K562 (cell line): Measurements from ENCODE around the gene IL21. TPM values are rescaled to one million over a fixed set of nuclear protein-coding genes. Genes with fewer than 3 reads are reported as not detected.

ENCODE experiments used
- ATF4 ChIP-seq: fragments of 450-650 bp; formaldehyde crosslinking; IDR thresholded peaks from 2 replicates; pipeline ENCODE4 v1.4.0; 2022; ENCODE audit warnings: mild to moderate bottlenecking, moderate library complexity
- ATF7 ChIP-seq: fragments of 450-650 bp; IDR thresholded peaks from 2 replicates; pipeline ENCODE4 v1.7.1; 2014; ENCODE audit warnings: mild to moderate bottlenecking, moderate library complexity
- BCLAF1 ChIP-seq, 2 experiments: fragments of 450-650 bp in 1 of 2; IDR thresholded peaks; 2 replicates each; pipeline ENCODE4 v1.6.1; 2011 to 2017; ENCODE audit warnings: low read depth in 2 of 2, antibody characterized with exemption in 1 of 2, borderline replicate concordance in 1 of 2, low read length in 1 of 2, mild to moderate bottlenecking in 1 of 2, mixed read lengths in 1 of 2; ENCODE audit not compliant: control insufficient read depth in 1 of 2
- CBX8 ChIP-seq: fragments of 200-600 bp; sonication (generic); IDR thresholded peaks from 2 replicates; pipeline ENCODE4 v1.6.1; 2012; ENCODE audit warnings: borderline replicate concordance, mixed run types, low read depth, mild to moderate bottlenecking, moderate library complexity, mixed read lengths, low read length, control low read depth, inconsistent platforms; ENCODE audit not compliant: poor library complexity, severe bottlenecking; ENCODE audit errors: extremely low read depth
- CEBPB ChIP-seq: fragments of 450-650 bp; IDR thresholded peaks from 2 replicates; pipeline ENCODE4 v1.6.1; 2016; ENCODE audit warnings: missing genetic modification characterization, missing compliant biosample characterization
- GABPB2 ChIP-seq: fragments of 250-450 bp; sonication (Bioruptor Pico); conservative IDR thresholded peaks from 2 replicates; pipeline ENCODE4 v1.5.1; 2021; ENCODE audit warnings: mild to moderate bottlenecking
- MXI1 ChIP-seq: IDR thresholded peaks from 2 replicates; pipeline ENCODE4 v1.6.1; 2011; ENCODE audit warnings: low read depth, mild to moderate bottlenecking, improper control_type of control experiment, low read length
- NFE2 ChIP-seq: IDR thresholded peaks from 2 replicates; pipeline ENCODE4 v1.6.1; 2014; ENCODE audit warnings: antibody characterized with exemption, low read depth
- POLR2G ChIP-seq: fragments of 200-400 bp; formaldehyde crosslinking; IDR thresholded peaks from 2 replicates; pipeline ENCODE4 v1.6.1; 2017; ENCODE audit warnings: low read depth, mild to moderate bottlenecking, antibody characterized with exemption, low read length, moderate library complexity
- RFX1 ChIP-seq: fragments of 450-650 bp; IDR thresholded peaks from 2 replicates; pipeline ENCODE4 v1.6.1; 2016; ENCODE audit warnings: mild to moderate bottlenecking, moderate library complexity
- SIX5 ChIP-seq, 2 experiments: IDR thresholded peaks; 2 replicates each; pipeline ENCODE4 v1.6.1; 2011; ENCODE audit warnings: low read length in 2 of 2, borderline replicate concordance in 1 of 2, low read depth in 1 of 2, mild to moderate bottlenecking in 1 of 2, moderate library complexity in 1 of 2; ENCODE audit not compliant: insufficient read depth in 1 of 2
- ZNF239 ChIP-seq: fragments of 250-450 bp; sonication (Bioruptor Pico); IDR thresholded peaks from 2 replicates; pipeline ENCODE4 v1.4.0; 2020; ENCODE audit warnings: mild to moderate bottlenecking
- ZNF318 ChIP-seq, 2 experiments: fragments of 450-650 bp; IDR thresholded peaks; 2 replicates each; pipeline ENCODE4 v1.6.1; 2016; ENCODE audit warnings: mild to moderate bottlenecking in 2 of 2, borderline replicate concordance in 1 of 2, low read depth in 1 of 2, moderate library complexity in 1 of 2
- ZNF445 ChIP-seq: fragments of 250-450 bp; sonication (Bioruptor Pico); IDR thresholded peaks from 2 replicates; pipeline ENCODE4 v1.4.0; 2020; ENCODE audit warnings: low read depth, mild to moderate bottlenecking, moderate library complexity
- polyA plus RNA-seq, 8 experiments: library from polyadenylated mRNA; depleted of rRNA in 4 of 8; stranded (reverse) in 5 of 8; unstranded in 3 of 8; fragments of >200 nt; fragmentation: Nextera tagmentation in 2 of 8; fragmentation: Illumina TruSeq in 1 of 8; extraction: Ambion mirVana in 2 of 8; extraction: Trizol in 1 of 8; gene quantifications; 2 replicates each; pipeline versions ENCODE4 v1.2.1 to v1.2.3, GENCODE V29; 2011 to 2014; ENCODE audit warnings: inconsistent platforms in 1 of 8, missing spikeins in 1 of 8
- total RNA-seq, 7 experiments: library from RNA; depleted of rRNA in 6 of 7; stranded (reverse); fragments of >200 nt in 6 of 7; fragmentation: Illumina TruSeq in 2 of 7; extraction: Trizol in 2 of 7; gene quantifications; 2 replicates each; pipeline versions ENCODE4 v1.2.1 to v1.2.3, GENCODE V29; 2011 to 2021; ENCODE audit warnings: low replicate concordance in 1 of 7

IL21 gene
- total and polyA plus RNA-seq, 9 of the 15 experiments (the other 6 are each of a cell fraction or from before 2014, with no cell fraction given), result not detected

- TF ChIP-seq ZNF318 (IDR thresholded peaks at IDR 0.05; ENCODE audit: borderline replicate concordance in 1 of 2, low read depth in 1 of 2) (no peak), BCLAF1 (IDR thresholded peaks at IDR 0.05; ENCODE audit: borderline replicate concordance in 1 of 2, control insufficient read depth in 1 of 2, low read depth in 2 of 2, low read length in 1 of 2) (no peak), ATF4 (CRISPR knock-in tag) (no peak), POLR2G (no peak), NFE2 (no peak), ZNF445 (CRISPR knock-in tag) (no peak), CBX8 (no peak), CEBPB (tag) (peak; percentile 41; the same call in 1 of the 2 replicates), ATF7 (no peak), GABPB2 (CRISPR knock-in tag) (no peak), RFX1 (no peak), MXI1 (no peak), SIX5 (IDR thresholded peaks at IDR 0.05; ENCODE audit: borderline replicate concordance in 1 of 2, insufficient read depth in 1 of 2, low read depth in 1 of 2, low read length in 2 of 2) (no peak), ZNF239 (CRISPR knock-in tag) (no peak)
Observed at GRCh38 chr4:122602277-122603142, 18.4 kb downstream of the IL21 start (continued).
